Testis (tissue), 3 donors: ENCODE data around the gene APOH. TPM values are rescaled to one million over a fixed set of nuclear protein-coding genes. Genes with fewer than 3 reads are reported as not detected.
"Not testable (repeated sequence)": the region's sequence is repeated elsewhere in the genome, so short reads cannot be mapped to it uniquely, and the experiment has no call there.

ENCODE experiments used
- DNase-seq: peaks from one replicate; pipeline ENCODE4 v3.0.0-alpha.2; 2019
- H3K27ac ChIP-seq, 2 donors: fragments of 200-600 bp; sonication (generic); one replicate each; pipeline ENCODE4 v1.5.1; 2019
- H3K27me3 ChIP-seq: fragments of 200-600 bp; sonication (generic); one replicate; pipeline ENCODE4 v1.5.1; 2019
- H3K36me3 ChIP-seq: fragments of 200-600 bp; sonication (generic); one replicate; pipeline ENCODE4 v1.5.1; 2017; ENCODE audit warnings: low read depth; ENCODE audit errors: missing control alignments
- H3K4me1 ChIP-seq: fragments of 200-600 bp; sonication (generic); one replicate; pipeline ENCODE4 v1.5.1; 2019
- H3K4me3 ChIP-seq, 2 donors: fragments of 200-600 bp; sonication (generic); one replicate each; pipeline ENCODE4 v1.5.1; 2017 to 2019
- H3K9me3 ChIP-seq: fragments of 200-600 bp; sonication (generic); one replicate; pipeline ENCODE4 v1.5.1; 2017
- CTCF ChIP-seq, 3 experiments: fragments of 450-650 bp in 2 of 3; fragments of 200-600 bp in 1 of 3; sonication (generic) in 1 of 3; IDR thresholded peaks; one replicate each; pipeline ENCODE4 v1.5.1; 2016 to 2019; ENCODE audit warnings: antibody characterized with exemption in 3 of 3, mild to moderate bottlenecking in 2 of 3, moderate library complexity in 1 of 3
- POLR2A ChIP-seq: fragments of 450-650 bp; IDR thresholded peaks from one replicate; pipeline ENCODE4 v1.6.1; 2017; ENCODE audit warnings: antibody characterized with exemption, mild to moderate bottlenecking, moderate library complexity
- WGBS, 2 donors: methylation state at CpG; one replicate each; pipeline ENCODE4 v1.1.5; 2018; 5-methylcytosine and 5-hydroxymethylcytosine counted together
- intact Hi-C: fragments of 100-400 bp; cut with DNase I; formaldehyde crosslinking; loops from one replicate; pipeline ENCODE4 v1.15.1; 2023; ENCODE audit warnings: low total_unique reads
- polyA plus RNA-seq: library from polyadenylated mRNA; stranded (reverse); fragments of 350-450 nt; fragmentation: Illumina TruSeq; extraction: RNeasy Lipid Tissue Mini Kit (QIAGEN cat#74804); gene quantifications from one replicate; pipeline ENCODE4 v1.2.3, GENCODE V29; 2014; ENCODE audit warnings: low read depth, low replicate concordance; ENCODE audit not compliant: insufficient read depth
- total RNA-seq, 2 donors: library from RNA; depleted of rRNA; stranded (reverse); fragments of >200 nt; gene quantifications; one replicate each; pipeline ENCODE4 v1.2.3, GENCODE V29; 2016

Gene APOH
- total and polyA plus RNA-seq, 3 donors from 2014 or later = 0.63 to 1.2 (median 0.74) TPM

- TF ChIP-seq POLR2A (no peak), CTCF (IDR thresholded peaks at IDR 0.05) (peak; percentile 52 to 77 (median 63))
- intact Hi-C loops = no loop called here
- 39 to 43% methylated on average over 4 of the region's 4 CpGs for WGBS, 2 donors
- Histone ChIP-seq H3K27ac (no peak overlapping the region), H3K4me3 (no peak overlapping the region), H3K9me3 (no peaks in the 10 kb centered on the region), H3K36me3 (no peaks in the 10 kb centered on the region), H3K27me3 (no peaks in the 10 kb centered on the region), H3K4me1 (no peaks in the 10 kb centered on the region)
- DNase-seq = peak; percentile 57
Measured at GRCh38 chr17:66255112-66255511, 25.9 kb upstream of the APOH start.

- DNase-seq, H3K4me3 ChIP-seq, H3K4me1 ChIP-seq, intact Hi-C loops, H3K27me3 ChIP-seq, H3K36me3 ChIP-seq, H3K9me3 ChIP-seq, H3K27ac ChIP-seq: not testable (repeated sequence)
- 89 to 90% methylated on average over 8 of the region's 8 CpGs for whole genome bisulfite sequencing, 2 donors
Measured at GRCh38 chr17:66253458-66253857, 24.2 kb upstream of the APOH start.

- no peaks in the 10 kb centered on the region for H3K4me1 ChIP-seq
- H3K36me3 ChIP-seq = no peaks in the 10 kb centered on the region
- no peaks in the 10 kb centered on the region for H3K27me3 ChIP-seq
- TF ChIP-seq POLR2A (no peak), CTCF (IDR thresholded peaks at IDR 0.05) (no peak)
- no peak overlapping the region for H3K27ac ChIP-seq
- no peaks in the 10 kb centered on the region for H3K9me3 ChIP-seq
- intact Hi-C loops = no loop called here
- DNase-seq = no peak
- H3K4me3 ChIP-seq = no peak overlapping the region
- 91 to 93% methylated on average over 3 of the region's 3 CpGs for WGBS, 2 donors
Measured at GRCh38 chr17:66250686-66251085, 21.5 kb upstream of the APOH start.

DNA sequence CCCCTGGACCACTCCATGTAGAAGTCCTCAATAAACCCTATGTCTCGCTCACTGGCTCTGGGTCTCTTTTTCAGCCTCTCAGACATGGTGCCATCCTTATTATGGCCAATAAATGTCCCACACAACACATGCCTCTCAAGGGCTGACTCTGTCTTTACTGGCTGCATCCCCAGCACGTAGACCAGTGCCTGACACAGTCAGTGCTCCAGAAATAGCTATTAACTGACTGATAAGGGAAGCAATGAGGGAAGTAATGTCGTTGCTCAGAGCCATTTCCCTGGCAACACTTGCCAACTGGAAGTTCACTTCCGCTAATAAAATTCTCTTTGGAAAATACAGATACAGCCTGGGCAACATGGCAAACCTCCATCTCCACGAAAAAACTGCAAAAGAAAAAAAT, 19.1 kb upstream of the APOH start:
- no peak for TF ChIP-seq POLR2A
- no peak for TF ChIP-seq CTCF (IDR thresholded peaks at IDR 0.05)
- no peaks in the 10 kb centered on the region for H3K9me3 ChIP-seq
- intact Hi-C loops = no loop called here
- WGBS, 2 donors = 64 to 72% methylated on average over 5 of the region's 5 CpGs
- no peak overlapping the region for H3K4me3 ChIP-seq
- no peak for DNase-seq
- H3K27me3 ChIP-seq = no peaks in the 10 kb centered on the region
- H3K4me1 ChIP-seq = no peaks in the 10 kb centered on the region
- no peaks in the 10 kb centered on the region for H3K36me3 ChIP-seq
- H3K27ac ChIP-seq = no peak overlapping the region

DNA sequence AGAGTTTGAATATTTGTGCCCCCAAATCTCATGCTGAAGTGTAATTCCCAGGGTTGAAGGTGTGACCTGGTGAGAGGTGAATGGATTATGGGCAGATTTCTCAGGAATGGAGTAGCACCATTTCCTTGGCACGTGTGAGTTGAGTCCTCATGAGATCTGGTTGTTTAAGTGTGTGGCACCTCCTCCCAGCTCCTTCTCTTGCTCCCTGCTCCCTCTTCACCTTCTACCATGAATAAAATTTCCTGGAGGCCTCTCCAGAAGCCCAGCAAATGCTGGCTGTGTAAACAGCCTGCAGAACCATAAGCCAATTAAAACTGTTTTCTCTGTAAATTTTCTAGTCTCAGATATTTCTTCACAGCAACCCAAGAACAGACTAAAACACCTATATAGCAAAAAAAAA, 12.6 kb upstream of the APOH start:
- TF ChIP-seq POLR2A = no peak
- TF ChIP-seq CTCF (IDR thresholded peaks at IDR 0.05) = no peak
- no peak overlapping the region for H3K4me3 ChIP-seq
- no peak for DNase-seq
- no peaks in the 10 kb centered on the region for H3K36me3 ChIP-seq
- H3K4me1 ChIP-seq = no peaks in the 10 kb centered on the region
- no peaks in the 10 kb centered on the region for H3K9me3 ChIP-seq
- 83 to 88% methylated on average over 1 of the region's 1 CpG for WGBS, 2 donors
- no peaks in the 10 kb centered on the region for H3K27me3 ChIP-seq
- intact Hi-C loops = no loop called here
- no peak overlapping the region for H3K27ac ChIP-seq
